Duodenal mucosa (tissue), 2 donors: ENCODE results near the gene KIF4B.

Source experiments
- H3K27ac ChIP-seq: one replicate; pipeline ENCODE4 v1.7.0; 2013; ENCODE audit warnings: low read depth, low read length
- H3K27me3 ChIP-seq, 2 donors: one replicate each; pipeline ENCODE4 v1.7.0; 2013; ENCODE audit warnings: low read length in 2 of 2, control low read depth in 1 of 2; ENCODE audit not compliant: insufficient read depth in 2 of 2, control insufficient read depth in 1 of 2
- H3K36me3 ChIP-seq, 2 donors: one replicate each; pipeline ENCODE4 v1.7.0; 2013; ENCODE audit warnings: low read length in 2 of 2, control low read depth in 1 of 2; ENCODE audit not compliant: insufficient read depth in 2 of 2, control insufficient read depth in 1 of 2
- H3K4me1 ChIP-seq, 2 donors: one replicate each; pipeline ENCODE4 v1.7.0; 2013; ENCODE audit warnings: low read length in 2 of 2, control low read depth in 1 of 2; ENCODE audit not compliant: insufficient read depth in 2 of 2, control insufficient read depth in 1 of 2
- H3K4me3 ChIP-seq, 2 donors: one replicate each; pipeline ENCODE4 v1.7.0; 2013; ENCODE audit warnings: low read length in 2 of 2, low read depth in 1 of 2
- H3K9ac ChIP-seq, 2 donors: one replicate each; pipeline ENCODE4 v1.7.0; 2013; ENCODE audit warnings: low read length in 2 of 2, low read depth in 1 of 2
- H3K9me3 ChIP-seq, 2 donors: one replicate each; pipeline ENCODE4 v1.7.0; 2013; ENCODE audit warnings: low read length in 2 of 2, control low read depth in 1 of 2; ENCODE audit not compliant: control insufficient read depth in 1 of 2

Gene KIF4B

GRCh38 chr5:155052532-155052931, 39.0 kb downstream of the KIF4B start:
- Histone ChIP-seq H3K9me3 (no peaks in the 10 kb centered on the region), H3K9ac (no peak overlapping the region), H3K27ac (no peak overlapping the region), H3K27me3 (no peaks in the 10 kb centered on the region), H3K4me3 (no peak overlapping the region), H3K4me1 (no peaks in the 10 kb centered on the region), H3K36me3 (no peaks in the 10 kb centered on the region)

GRCh38 chr5:155053501-155053900, 39.9 kb downstream of the KIF4B start:
- Histone ChIP-seq H3K4me1 (no peaks in the 10 kb centered on the region), H3K9ac (no peak overlapping the region), H3K4me3 (no peak overlapping the region), H3K36me3 (no peaks in the 10 kb centered on the region), H3K9me3 (no peaks in the 10 kb centered on the region), H3K27ac (no peak overlapping the region), H3K27me3 (no peaks in the 10 kb centered on the region)

- H3K9ac ChIP-seq = no peak overlapping the region
- no peaks in the 10 kb centered on the region for H3K36me3 ChIP-seq
- no peak overlapping the region for H3K4me3 ChIP-seq
- no peak overlapping the region for H3K27ac ChIP-seq
- H3K4me1 ChIP-seq = no peaks in the 10 kb centered on the region
- H3K27me3 ChIP-seq = no peaks in the 10 kb centered on the region
- no peaks in the 10 kb centered on the region for H3K9me3 ChIP-seq
Observed at GRCh38 chr5:155056644-155057269, 43.2 kb downstream of the KIF4B start.

GRCh38 chr5:155057626-155058025, 44.1 kb downstream of the KIF4B start:
- Histone ChIP-seq H3K9me3 (no peaks in the 10 kb centered on the region), H3K9ac (no peak overlapping the region), H3K27me3 (no peaks in the 10 kb centered on the region), H3K4me1 (no peaks in the 10 kb centered on the region), H3K36me3 (no peaks in the 10 kb centered on the region), H3K4me3 (no peak overlapping the region), H3K27ac (no peak overlapping the region)

GRCh38 chr5:155064580-155064979, 51.0 kb downstream of the KIF4B start:
- H3K27ac ChIP-seq = no peak overlapping the region
- H3K27me3 ChIP-seq = no peaks in the 10 kb centered on the region
- no peaks in the 10 kb centered on the region for H3K36me3 ChIP-seq
- H3K9me3 ChIP-seq = no peaks in the 10 kb centered on the region
- no peak overlapping the region for H3K9ac ChIP-seq
- H3K4me1 ChIP-seq = no peaks in the 10 kb centered on the region
- no peak overlapping the region for H3K4me3 ChIP-seq

GRCh38 chr5:155066886-155067595, 53.5 kb downstream of the KIF4B start:
- Histone ChIP-seq H3K4me3 (no peak overlapping the region), H3K4me1 (no peaks in the 10 kb centered on the region), H3K9ac (no peak overlapping the region), H3K27me3 (peaks cover 0 to 3% of the 10 kb centered on the region in 2 donors), H3K27ac (no peak overlapping the region), H3K9me3 (no peaks in the 10 kb centered on the region), H3K36me3 (no peaks in the 10 kb centered on the region)
